Measurements from ENCODE around the gene STRA8.
"Not testable (repeated sequence)": the region's sequence is repeated elsewhere in the genome, so short reads cannot be mapped to it uniquely, and the experiment has no call there.

The STRA8 gene

GRCh38 chr7:135205850-135206249 is 27.8 kb upstream of the STRA8 start:
- DNase-seq: no peak

- no peak for DNase-seq
Measured at GRCh38 chr7:135206941-135207391, 26.7 kb upstream of the STRA8 start.

GRCh38 chr7:135207406-135208101 is 26.1 kb upstream of the STRA8 start:
- DNase-seq: no peak

GRCh38 chr7:135208102-135208793 is 25.4 kb upstream of the STRA8 start:
- no peak for DNase-seq

GRCh38 chr7:135209225-135209834 is 24.3 kb upstream of the STRA8 start:
- DNase-seq: no peak

- DNase-seq: no peak
Measured at GRCh38 chr7:135210888-135211178, 22.8 kb upstream of the STRA8 start.

- peak; percentile 92 for DNase-seq
Measured at GRCh38 chr7:135211179-135211945, 22.3 kb upstream of the STRA8 start, which contains the start of gene WDR91. Gene WDR91 (minus strand): TSS chr7:135211526. CDS start chr7:135211502, 24 bp downstream.

GRCh38 chr7:135211946-135212685 is 21.5 kb upstream of the STRA8 start:
- DNase-seq: peak; percentile 22

GRCh38 chr7:135213831-135214230 is 19.8 kb upstream of the STRA8 start:
- DNase-seq: no peak

- DNase-seq: no peak
Measured at GRCh38 chr7:135215180-135215579, 18.5 kb upstream of the STRA8 start.

GRCh38 chr7:135215698-135216097 is 17.9 kb upstream of the STRA8 start:
- DNase-seq: no peak

GRCh38 chr7:135217645-135218509 is 15.8 kb upstream of the STRA8 start:
- DNase-seq: no peak

- DNase-seq: no peak
Measured at GRCh38 chr7:135224027-135224426, 9.6 kb upstream of the STRA8 start.

GRCh38 chr7:135231686-135232085 is 2.0 kb upstream of the STRA8 start:
- no peak for DNase-seq

- no peak for DNase-seq
Measured at GRCh38 chr7:135232087-135232486, 1.6 kb upstream of the STRA8 start.

GRCh38 chr7:135232720-135233119 is 918 bp upstream of the STRA8 start:
- no peak for DNase-seq

- DNase-seq: not testable (repeated sequence)
Measured at GRCh38 chr7:135234095-135234494, 457 bp downstream of the STRA8 start.

- DNase-seq: no peak
Measured at GRCh38 chr7:135234727-135235126, 1.1 kb downstream of the STRA8 start.

- DNase-seq: no peak
Measured at GRCh38 chr7:135235841-135236240, 2.2 kb downstream of the STRA8 start.

- DNase-seq: no peak
Measured at GRCh38 chr7:135236727-135237126, 3.1 kb downstream of the STRA8 start.

GRCh38 chr7:135238112-135238744 is 4.6 kb downstream of the STRA8 start:
- no peak for DNase-seq

Data from fibroblast of skin of scalp (primary cell).